Fibroblast of the aortic adventitia (primary cell): Measurements from ENCODE around the gene NKX2-1. TPM values are rescaled to one million over a fixed set of nuclear protein-coding genes. Genes with fewer than 3 reads are reported as not detected.
"Not testable (repeated sequence)": the region's sequence is repeated elsewhere in the genome, so short reads cannot be mapped to it uniquely, and the experiment has no call there.

Experiments used
- DNase-seq: peaks from one replicate; pipeline ENCODE4 v3.0.0-alpha.2; 2010; ENCODE audit warnings: low read depth
- H3K4me3 ChIP-seq: 2 replicates; pipeline ENCODE4 v1.5.1; 2011; ENCODE audit warnings: low read depth, mild to moderate bottlenecking, control low read depth, low read length, moderate library complexity
- CTCF ChIP-seq: IDR thresholded peaks from 2 replicates; pipeline ENCODE4 v1.5.1; 2011; ENCODE audit warnings: mild to moderate bottlenecking, low read length, control low read depth, inconsistent platforms; ENCODE audit not compliant: insufficient read depth
- total RNA-seq: library from RNA; depleted of rRNA; stranded (reverse); fragments of >200 nt; gene quantifications from 2 replicates; pipeline ENCODE4 v1.2.3, GENCODE V29; 2012; ENCODE audit warnings: low replicate concordance

NKX2-1 gene
- not detected in 2 replicates for total RNA-seq

- TF ChIP-seq CTCF: no peak
- H3K4me3 ChIP-seq: no peak within 1 kb of the TSS
- DNase-seq: no peak
Measured at GRCh38 chr14:36519431-36520321, at the start of gene NKX2-1. Gene NKX2-1 (minus strand): TSS chr14:36520232. CDS start chr14:36520129, 103 bp downstream.

DNA sequence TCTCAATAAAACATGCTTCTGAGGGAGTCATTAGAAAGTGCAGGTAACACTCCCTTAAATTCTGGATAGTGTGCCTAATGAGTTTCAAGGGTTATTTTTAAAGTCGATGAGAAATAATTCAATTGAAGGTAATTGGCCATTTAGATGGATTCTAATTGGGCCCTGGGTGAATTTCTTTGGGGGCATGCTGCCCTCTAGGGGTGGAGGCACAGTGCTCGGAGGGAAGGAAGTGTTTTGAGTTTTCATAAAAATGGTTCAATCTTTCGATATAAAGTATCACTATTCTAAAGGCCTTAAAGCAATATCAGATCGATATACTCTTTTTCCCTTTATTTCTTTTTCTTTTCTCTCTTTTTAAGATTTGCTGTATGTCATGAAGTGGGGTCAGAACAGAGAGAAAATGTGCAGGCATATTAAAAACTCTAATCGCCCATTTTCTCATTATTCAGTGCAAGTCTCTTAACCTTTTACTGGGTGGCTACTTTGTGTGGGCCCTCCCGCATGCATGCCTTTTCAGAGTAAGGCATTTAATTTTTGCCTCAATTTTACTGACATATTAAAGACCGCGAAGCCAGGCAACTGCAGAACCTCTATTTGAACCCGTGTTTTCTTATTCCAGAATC lies 36.9 kb upstream of the NKX2-1 start:
- TF ChIP-seq CTCF: peak; percentile 87
- DNase-seq: peak; percentile 13
- H3K4me3 ChIP-seq: no peak overlapping the region

GRCh38 chr14:36555998-36556743 lies 36.1 kb upstream of the NKX2-1 start:
- no peak for TF ChIP-seq CTCF
- no peak for DNase-seq
- H3K4me3 ChIP-seq: no peak overlapping the region

DNA sequence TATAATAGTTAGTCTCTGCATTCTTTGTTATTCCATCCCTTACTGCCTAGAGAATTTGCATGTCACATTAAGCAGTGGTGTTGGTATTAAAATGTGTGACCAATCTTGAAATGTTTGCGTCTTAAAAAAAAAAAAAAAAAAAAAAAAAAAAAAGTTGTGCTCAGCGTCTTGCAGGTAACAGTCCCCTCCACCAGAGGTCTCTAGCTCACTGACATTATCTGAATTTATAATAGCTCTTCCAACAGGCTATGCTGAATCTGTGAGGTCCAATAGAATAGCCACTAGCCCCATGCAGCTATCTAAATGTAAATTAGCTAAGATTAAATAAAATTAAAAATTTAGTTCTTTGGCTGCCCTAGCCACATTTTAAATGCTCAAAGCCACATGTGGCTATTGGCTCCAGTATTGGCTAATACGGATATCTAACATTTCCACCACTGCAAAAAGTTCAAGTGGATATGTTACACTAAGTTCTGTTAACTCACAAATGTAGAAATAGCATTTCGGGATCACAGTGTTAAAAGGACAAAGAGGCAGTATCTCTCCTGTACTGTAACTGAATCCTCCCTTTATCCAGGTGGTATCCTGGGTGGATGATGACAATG lies 33.7 kb upstream of the NKX2-1 start:
- no peak overlapping the region for H3K4me3 ChIP-seq
- peak; percentile 81 for TF ChIP-seq CTCF
- peak; percentile 68 for DNase-seq

GRCh38 chr14:36550899-36551298 lies 30.9 kb upstream of the NKX2-1 start:
- no peak overlapping the region for H3K4me3 ChIP-seq
- no peak for DNase-seq

GRCh38 chr14:36544280-36544679 lies 24.2 kb upstream of the NKX2-1 start:
- H3K4me3 ChIP-seq, DNase-seq: not testable (repeated sequence)

More at GRCh38 chr14:36550899-36551298, 30.9 kb upstream of the NKX2-1 start:
- TF ChIP-seq CTCF: no peak
